NCI-H2171 treated with DMSO at 0.1 percent for 48 hours (cell line): ENCODE measurements around the gene PPIA.
"Not testable (repeated sequence)": the region's sequence is repeated elsewhere in the genome, so short reads cannot be mapped to it uniquely, and the experiment has no call there.

Experiments
- DNase-seq: peaks from one replicate; lab custom pipeline; 2025; lab: John Stamatoyannopoulos, UW

The PPIA gene

GRCh38 chr7:44827567-44827966 is 31.1 kb downstream of the PPIA start:
- DNase-seq = no peak

GRCh38 chr7:44838751-44839150 is 42.3 kb downstream of the PPIA start:
- no peak for DNase-seq

- not testable (repeated sequence) for DNase-seq
Measured at GRCh38 chr7:44842675-44843074, 46.2 kb downstream of the PPIA start.

GRCh38 chr7:44843440-44843839 is 47.0 kb downstream of the PPIA start:
- DNase-seq = not testable (repeated sequence)

GRCh38 chr7:44845451-44845850 is 49.0 kb downstream of the PPIA start:
- no peak for DNase-seq

GRCh38 chr7:44846390-44846789 is 49.9 kb downstream of the PPIA start:
- not testable (repeated sequence) for DNase-seq

GRCh38 chr7:44846816-44847508 is 50.5 kb downstream of the PPIA start:
- DNase-seq = peak; percentile 47

- DNase-seq = peak; percentile 90
Measured at GRCh38 chr7:44847509-44847919, 51.0 kb downstream of the PPIA start.

- peak; percentile 100 for DNase-seq
Measured at GRCh38 chr7:44847920-44848634, 51.6 kb downstream of the PPIA start, which contains the start of gene H2AZ2. Gene H2AZ2, minus strand, starts transcription at chr7:44848087. Its CDS starts 116 bp downstream, at chr7:44847971.

GRCh38 chr7:44849259-44849884 is 52.9 kb downstream of the PPIA start:
- DNase-seq = no peak

GRCh38 chr7:44849885-44850544 is 53.5 kb downstream of the PPIA start:
- no peak for DNase-seq

GRCh38 chr7:44852590-44852989 is 56.1 kb downstream of the PPIA start:
- no peak for DNase-seq
